RWPE2 (cell line): ENCODE measurements around the gene AOAH.
A peak's percentile ranks its signal among the peaks of the same experiment; 100 is the strongest.

Source experiments
- ATAC-seq: fragments of 200-7000 bp; cut with Tn5 transposase; 3 replicates; pipeline ENCODE4 v1.9.1; 2021; ENCODE audit warnings: low read depth
- DNase-seq: peaks from one replicate; pipeline ENCODE4 v3.0.0-alpha.2; 2020; ENCODE audit warnings: low spot score
- H3K27ac ChIP-seq: fragments of 450-650 bp; 2 replicates; pipeline ENCODE4 v1.5.1; 2017; ENCODE audit warnings: mild to moderate bottlenecking; ENCODE audit not compliant: poor library complexity, severe bottlenecking
- H3K27me3 ChIP-seq: fragments of 250-450 bp; sonication (Bioruptor Pico); 2 replicates; pipeline ENCODE4 v1.5.1; 2021; ENCODE audit warnings: mild to moderate bottlenecking, moderate library complexity; ENCODE audit not compliant: insufficient read depth, poor library complexity, severe bottlenecking
- H3K36me3 ChIP-seq: fragments of 250-450 bp; sonication (Bioruptor Pico); 2 replicates; pipeline ENCODE4 v1.5.1; 2020; ENCODE audit warnings: low read depth, mild to moderate bottlenecking, moderate library complexity
- H3K4me1 ChIP-seq: fragments of 250-450 bp; sonication (Bioruptor Pico); 2 replicates; pipeline ENCODE4 v1.5.1; 2021; ENCODE audit warnings: mild to moderate bottlenecking, moderate library complexity; ENCODE audit not compliant: insufficient read depth, poor library complexity, severe bottlenecking
- H3K4me3 ChIP-seq: fragments of 250-450 bp; sonication (Bioruptor Pico); 2 replicates; pipeline ENCODE4 v1.5.1; 2021; ENCODE audit warnings: mild to moderate bottlenecking, moderate library complexity; ENCODE audit not compliant: severe bottlenecking
- H3K9me3 ChIP-seq: fragments of 250-450 bp; sonication (Bioruptor Pico); 2 replicates; pipeline ENCODE4 v1.5.1; 2021; ENCODE audit warnings: mild to moderate bottlenecking, moderate library complexity; ENCODE audit not compliant: severe bottlenecking
- CTCF ChIP-seq: fragments of 450-650 bp; IDR thresholded peaks from one replicate; pipeline ENCODE4 v1.5.1; 2017; ENCODE audit warnings: mild to moderate bottlenecking, moderate library complexity; ENCODE audit not compliant: poor library complexity, severe bottlenecking

Gene AOAH

GRCh38 chr7:36521911-36522310 lies 202.4 kb downstream of the AOAH start:
- Histone ChIP-seq H3K27ac (no peak overlapping the region), H3K4me3 (no peak overlapping the region), H3K27me3 (no peaks in the 10 kb centered on the region), H3K9me3 (no peaks in the 10 kb centered on the region), H3K4me1 (peaks cover 6% of the 10 kb centered on the region), H3K36me3 (no peaks in the 10 kb centered on the region)
- DNase-seq (no peak), ATAC-seq (no peak)
- no peak for TF ChIP-seq CTCF

GRCh38 chr7:36521133-36521532 lies 203.2 kb downstream of the AOAH start:
- no peak overlapping the region for H3K4me3 ChIP-seq
- no peaks in the 10 kb centered on the region for H3K36me3 ChIP-seq
- no peaks in the 10 kb centered on the region for H3K27me3 ChIP-seq
- ATAC-seq (no peak), DNase-seq (no peak)
- TF ChIP-seq CTCF: no peak
- no peaks in the 10 kb centered on the region for H3K4me1 ChIP-seq
- no peaks in the 10 kb centered on the region for H3K9me3 ChIP-seq
- no peak overlapping the region for H3K27ac ChIP-seq

GRCh38 chr7:36515847-36516246 lies 208.4 kb downstream of the AOAH start:
- no peaks in the 10 kb centered on the region for H3K27me3 ChIP-seq
- H3K4me3 ChIP-seq: no peak overlapping the region
- no peaks in the 10 kb centered on the region for H3K36me3 ChIP-seq
- no peaks in the 10 kb centered on the region for H3K9me3 ChIP-seq
- no peak for TF ChIP-seq CTCF
- no peaks in the 10 kb centered on the region for H3K4me1 ChIP-seq
- DNase-seq (no peak), ATAC-seq (no peak)
- H3K27ac ChIP-seq: no peak overlapping the region

GRCh38 chr7:36514289-36515243 lies 209.7 kb downstream of the AOAH start:
- no peak overlapping the region for H3K4me3 ChIP-seq
- ATAC-seq: peak; percentile 55
- no peak for DNase-seq

More at GRCh38 chr7:36514289-36515243, 209.7 kb downstream of the AOAH start:
- Histone ChIP-seq H3K4me1 (no peaks in the 10 kb centered on the region), H3K27me3 (no peaks in the 10 kb centered on the region), H3K36me3 (no peaks in the 10 kb centered on the region), H3K27ac (no peak overlapping the region), H3K9me3 (no peaks in the 10 kb centered on the region)
- no peak for TF ChIP-seq CTCF
